PFSK-1 (cell line): Measurements from ENCODE around the gene CCL24.

Experiments used
- FOXP2 ChIP-seq: optimal IDR thresholded peaks from 2 replicates; pipeline ENCODE3; 2011; ENCODE audit warnings: borderline replicate concordance, control low read depth, inconsistent platforms; ENCODE audit not compliant: insufficient read depth; ENCODE audit errors: extremely low read length, extremely low read depth
- POLR2AphosphoS5 ChIP-seq: IDR thresholded peaks from 2 replicates; pipeline ENCODE4 v1.6.1; 2012; ENCODE audit warnings: low read depth, mild to moderate bottlenecking, control low read depth, low read length, moderate library complexity
- SIN3A ChIP-seq: IDR thresholded peaks from 2 replicates; pipeline ENCODE4 v1.6.1; 2012; ENCODE audit warnings: mild to moderate bottlenecking, low read length, moderate library complexity, borderline replicate concordance; ENCODE audit not compliant: insufficient read depth
- TAF1 ChIP-seq: IDR thresholded peaks from 2 replicates; pipeline ENCODE4 v1.6.1; 2012; ENCODE audit warnings: low read length, control low read depth, borderline replicate concordance; ENCODE audit not compliant: insufficient read depth
- TF ChIP-seq, protein P1 (sequence below), 2 experiments: IDR thresholded peaks; 2 replicates each; pipeline versions ENCODE4 v1.6.1 to v1.8.0; 2011 to 2012; ENCODE audit warnings: low read depth in 2 of 2, low read length in 2 of 2, control low read depth in 1 of 2, inconsistent platforms in 1 of 2, mild to moderate bottlenecking in 1 of 2, moderate library complexity in 1 of 2; ENCODE audit not compliant: insufficient read depth in 1 of 2

Gene CCL24

DNA sequence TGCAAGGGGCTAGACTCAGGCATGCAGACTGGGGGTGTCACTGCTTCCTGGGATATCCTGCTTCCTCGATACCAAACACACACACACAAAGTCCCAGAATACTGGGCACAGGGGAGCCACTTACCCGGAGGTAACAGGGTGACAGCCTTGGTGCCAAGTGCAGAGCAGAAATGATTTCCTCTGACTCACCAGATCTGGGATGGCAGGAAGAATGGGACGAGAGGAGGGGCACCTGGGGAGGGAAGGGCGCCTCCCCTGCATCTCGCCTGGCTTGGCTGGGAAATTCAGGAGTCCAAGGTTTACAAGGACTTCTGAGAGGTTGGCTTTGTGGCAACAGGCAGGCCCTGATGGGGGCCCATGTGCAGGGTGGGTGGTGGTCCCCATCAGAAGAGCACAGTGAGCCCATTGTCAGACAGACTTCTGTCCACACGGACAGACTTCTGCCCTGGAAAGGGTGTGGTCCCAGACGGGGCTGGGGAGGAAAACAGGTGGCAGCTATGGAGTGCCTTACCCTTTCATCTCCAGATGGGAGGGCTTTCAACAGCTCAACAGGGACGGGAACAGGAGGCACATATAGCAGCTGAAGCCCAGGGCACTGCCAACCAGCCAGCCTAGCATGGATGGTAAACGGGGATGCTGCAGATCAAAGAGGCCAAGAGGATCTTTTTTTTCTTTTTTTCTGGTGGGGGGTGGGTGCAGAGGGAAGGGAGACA, 9.7 kb upstream of the CCL24 start:
- TF ChIP-seq TAF1 (no peak), SIN3A (no peak), FOXP2 (no peak), POLR2AphosphoS5 (no peak)
- TF ChIP-seq, protein P1, sequence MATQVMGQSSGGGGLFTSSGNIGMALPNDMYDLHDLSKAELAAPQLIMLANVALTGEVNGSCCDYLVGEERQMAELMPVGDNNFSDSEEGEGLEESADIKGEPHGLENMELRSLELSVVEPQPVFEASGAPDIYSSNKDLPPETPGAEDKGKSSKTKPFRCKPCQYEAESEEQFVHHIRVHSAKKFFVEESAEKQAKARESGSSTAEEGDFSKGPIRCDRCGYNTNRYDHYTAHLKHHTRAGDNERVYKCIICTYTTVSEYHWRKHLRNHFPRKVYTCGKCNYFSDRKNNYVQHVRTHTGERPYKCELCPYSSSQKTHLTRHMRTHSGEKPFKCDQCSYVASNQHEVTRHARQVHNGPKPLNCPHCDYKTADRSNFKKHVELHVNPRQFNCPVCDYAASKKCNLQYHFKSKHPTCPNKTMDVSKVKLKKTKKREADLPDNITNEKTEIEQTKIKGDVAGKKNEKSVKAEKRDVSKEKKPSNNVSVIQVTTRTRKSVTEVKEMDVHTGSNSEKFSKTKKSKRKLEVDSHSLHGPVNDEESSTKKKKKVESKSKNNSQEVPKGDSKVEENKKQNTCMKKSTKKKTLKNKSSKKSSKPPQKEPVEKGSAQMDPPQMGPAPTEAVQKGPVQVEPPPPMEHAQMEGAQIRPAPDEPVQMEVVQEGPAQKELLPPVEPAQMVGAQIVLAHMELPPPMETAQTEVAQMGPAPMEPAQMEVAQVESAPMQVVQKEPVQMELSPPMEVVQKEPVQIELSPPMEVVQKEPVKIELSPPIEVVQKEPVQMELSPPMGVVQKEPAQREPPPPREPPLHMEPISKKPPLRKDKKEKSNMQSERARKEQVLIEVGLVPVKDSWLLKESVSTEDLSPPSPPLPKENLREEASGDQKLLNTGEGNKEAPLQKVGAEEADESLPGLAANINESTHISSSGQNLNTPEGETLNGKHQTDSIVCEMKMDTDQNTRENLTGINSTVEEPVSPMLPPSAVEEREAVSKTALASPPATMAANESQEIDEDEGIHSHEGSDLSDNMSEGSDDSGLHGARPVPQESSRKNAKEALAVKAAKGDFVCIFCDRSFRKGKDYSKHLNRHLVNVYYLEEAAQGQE (IDR thresholded peaks at IDR 0.05; ENCODE audit: insufficient read depth in 1 of 2, low read depth in 2 of 2, low read length in 2 of 2), result no peak

DNA sequence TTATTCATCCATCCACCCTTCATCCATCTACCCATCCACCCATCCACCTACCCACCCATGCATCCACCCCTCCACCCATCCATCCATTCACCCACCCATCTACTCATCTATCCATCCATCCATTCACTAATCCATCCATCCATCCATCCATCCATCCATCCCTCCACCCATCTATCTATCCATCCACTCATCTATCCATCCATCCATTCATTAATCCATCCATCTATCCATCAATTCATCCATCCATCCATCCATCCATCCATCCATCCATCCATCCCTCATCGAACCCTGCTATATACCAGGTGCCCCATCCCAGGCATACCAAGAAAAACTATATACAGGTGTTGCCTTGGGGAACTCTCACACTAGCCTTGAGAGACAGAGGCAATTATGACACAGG, 7.1 kb upstream of the CCL24 start:
- TF ChIP-seq, protein P1 (IDR thresholded peaks at IDR 0.05; ENCODE audit: insufficient read depth in 1 of 2, low read depth in 2 of 2, low read length in 2 of 2), result no peak
- TF ChIP-seq TAF1 (no peak), FOXP2 (no peak), SIN3A (no peak), POLR2AphosphoS5 (no peak)

DNA sequence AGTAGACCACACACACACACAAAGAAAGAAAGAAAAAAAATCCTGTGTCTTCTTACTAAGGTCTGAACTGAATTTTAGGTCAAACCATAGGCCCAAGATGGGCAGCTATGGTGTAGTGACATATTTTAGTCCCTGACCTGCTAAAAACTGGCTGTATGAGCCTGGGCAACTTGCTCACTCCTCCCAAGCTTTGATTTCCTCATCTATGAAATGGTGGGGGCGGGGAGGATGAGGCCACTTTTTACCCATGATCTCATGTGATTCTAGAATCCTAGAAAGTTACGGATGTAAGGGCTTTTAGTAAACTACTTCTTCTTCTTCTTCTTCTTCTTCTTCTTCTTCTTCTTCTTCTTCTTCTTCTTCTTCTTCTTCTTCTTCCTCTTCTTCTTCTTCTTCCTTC, 6.1 kb upstream of the CCL24 start:
- TF ChIP-seq POLR2AphosphoS5 (no peak), FOXP2 (no peak), SIN3A (no peak), TAF1 (no peak)
- TF ChIP-seq, protein P1 (IDR thresholded peaks at IDR 0.05; ENCODE audit: insufficient read depth in 1 of 2, low read depth in 2 of 2, low read length in 2 of 2), result no peak

DNA sequence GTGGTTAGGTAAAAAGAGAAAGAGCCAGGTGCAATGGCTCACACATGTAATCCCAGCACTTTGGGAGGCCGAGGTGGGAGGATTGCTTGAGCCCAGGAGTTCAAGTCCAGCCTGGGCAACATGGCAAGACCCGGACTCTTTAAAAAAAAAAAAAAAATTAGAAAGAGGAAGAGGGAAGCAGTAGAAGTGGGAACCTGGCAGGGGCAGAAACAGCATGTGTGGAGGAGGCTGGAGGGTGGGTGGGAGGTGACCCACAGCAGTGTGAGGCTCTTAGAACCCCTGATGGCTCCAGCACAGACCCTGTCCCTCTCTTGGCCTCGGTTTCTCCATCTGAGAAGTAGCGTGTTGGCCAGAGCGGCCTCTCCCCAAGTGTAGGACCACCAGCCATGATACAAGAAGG, 4.9 kb upstream of the CCL24 start:
- TF ChIP-seq TAF1, result no peak
- no peak for TF ChIP-seq POLR2AphosphoS5
- no peak for TF ChIP-seq SIN3A
- TF ChIP-seq, protein P1 (IDR thresholded peaks at IDR 0.05; ENCODE audit: insufficient read depth in 1 of 2, low read depth in 2 of 2, low read length in 2 of 2), result no peak
- TF ChIP-seq FOXP2, result no peak

DNA sequence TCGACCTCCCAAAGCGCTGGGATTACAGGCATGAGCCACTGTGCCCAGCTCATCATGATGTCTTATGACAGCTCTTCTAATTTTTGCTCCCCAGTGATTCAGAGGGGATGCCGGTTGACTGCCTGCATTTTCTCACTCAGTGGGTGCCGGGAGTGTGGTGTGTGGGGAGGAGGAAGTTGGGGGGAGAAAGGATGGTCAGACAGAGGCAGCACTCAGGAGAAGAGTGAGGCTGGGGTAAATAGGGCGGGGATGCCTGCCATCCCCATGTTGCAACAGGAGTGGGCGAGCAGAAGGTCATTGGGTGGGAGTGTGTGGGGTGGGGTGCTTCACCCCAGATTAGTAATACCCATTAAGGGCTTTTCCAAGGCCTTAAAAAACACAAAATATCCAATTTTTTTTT, 3.5 kb upstream of the CCL24 start:
- no peak for TF ChIP-seq FOXP2
- no peak for TF ChIP-seq TAF1
